Upper lobe of left lung (tissue), 6 donors: ENCODE data around the gene SYNDIG1L. TPM values are rescaled to one million over a fixed set of nuclear protein-coding genes. Genes with fewer than 3 reads are reported as not detected.

Source experiments
- ATAC-seq, 2 donors: fragments of 200-7000 bp; cut with Tn5 transposase; one replicate each; pipeline ENCODE4 v1.9.1; 2022; ENCODE audit warnings: mild to moderate bottlenecking in 2 of 2, moderate library complexity in 2 of 2; ENCODE audit not compliant: low FRiP score in 2 of 2
- DNase-seq, 2 donors: peaks; one replicate each; pipeline ENCODE4 v3.0.0-alpha.2; 2019 to 2020
- H3K27ac ChIP-seq, 4 donors: fragments of 200-600 bp; sonication (generic); one replicate each; pipeline ENCODE4 v1.5.1; 2016 to 2019
- H3K27me3 ChIP-seq, 4 donors: fragments of 200-600 bp; sonication (generic); one replicate each; pipeline ENCODE4 v1.5.1; 2017 to 2019
- H3K36me3 ChIP-seq, 4 donors: fragments of 200-600 bp; sonication (generic); one replicate each; pipeline ENCODE4 v1.5.1; 2016 to 2019
- H3K4me1 ChIP-seq, 4 donors: fragments of 200-600 bp; sonication (generic); one replicate each; pipeline ENCODE4 v1.5.1; 2018 to 2019
- H3K4me3 ChIP-seq, 4 donors: fragments of 200-600 bp; sonication (generic); one replicate each; pipeline ENCODE4 v1.5.1; 2017 to 2019; ENCODE audit warnings: mild to moderate bottlenecking in 2 of 4, moderate library complexity in 1 of 4
- H3K9me3 ChIP-seq, 4 donors: fragments of 200-600 bp; sonication (generic); one replicate each; pipeline ENCODE4 v1.5.1; 2018 to 2019
- EP300 ChIP-seq, 4 donors: sonication (generic); formaldehyde crosslinking; IDR thresholded peaks; one replicate each; pipeline ENCODE4 v1.5.1; 2017; ENCODE audit warnings: antibody characterized with exemption in 4 of 4, control low read depth in 2 of 4
- POLR2A ChIP-seq, 4 donors: fragments of 450-650 bp; IDR thresholded peaks; one replicate each; pipeline ENCODE4 v1.5.1; 2016 to 2017; ENCODE audit warnings: antibody characterized with exemption in 4 of 4, mild to moderate bottlenecking in 2 of 4
- POLR2AphosphoS5 ChIP-seq, 2 donors: sonication (generic); formaldehyde crosslinking; IDR thresholded peaks; one replicate each; pipeline ENCODE4 v1.5.1; 2017; ENCODE audit warnings: antibody characterized with exemption in 2 of 2
- WGBS, 2 donors: methylation state at CpG; one replicate each; pipeline ENCODE4 v1.1.5; 2017 to 2018; 5-methylcytosine and 5-hydroxymethylcytosine counted together
- total RNA-seq, 6 donors: library from RNA; depleted of rRNA in 4 of 6; stranded (reverse); fragments of >200 nt in 4 of 6; gene quantifications; one replicate each; pipeline versions ENCODE4 v1.1.0 to v1.2.1, GENCODE V29; 2016 to 2021
- TF ChIP-seq, protein P1 (sequence below), 6 experiments: fragments of 450-650 bp in 4 of 6; fragments of 200-600 bp in 2 of 6; sonication (generic) in 2 of 6; IDR thresholded peaks; one replicate each; pipeline ENCODE4 v1.5.1; 2016 to 2019; ENCODE audit warnings: antibody characterized with exemption in 6 of 6
- donor health status: DM: no; HTN: no; CAD: no; lungs with moderate emphysema.
- donor health status: DM: no; HTN: yes; CAD: no; lungs with severe emphysema.

SYNDIG1L gene
- total RNA-seq, 6 donors from 2014 or later, result 0.88 to 10.5 (median 2.8) TPM

DNA sequence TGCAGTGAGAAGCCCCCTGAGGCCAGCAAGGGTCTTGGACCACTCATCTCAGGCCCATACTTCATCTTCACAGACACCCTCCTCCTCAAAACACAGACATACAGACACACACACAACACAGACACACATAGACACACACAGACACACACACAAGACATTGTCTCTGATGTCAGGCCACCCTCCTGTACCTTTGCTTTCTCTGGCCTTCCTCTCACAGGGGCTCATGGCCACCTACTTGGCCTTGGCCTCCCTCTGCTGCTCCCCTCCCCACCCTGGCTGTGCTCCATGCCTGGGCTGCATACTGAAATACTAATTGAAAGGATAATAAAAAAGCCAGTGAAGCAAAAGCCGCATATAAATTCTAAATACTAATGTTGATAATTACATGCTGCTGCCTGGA, 1.6 kb upstream of the SYNDIG1L start:
- H3K4me3 ChIP-seq, result no peak overlapping the region
- TF ChIP-seq POLR2A (IDR thresholded peaks at IDR 0.05) (no peak), POLR2AphosphoS5 (IDR thresholded peaks at IDR 0.05) (no peak), EP300 (IDR thresholded peaks at IDR 0.05) (no peak)
- TF ChIP-seq, protein P1, sequence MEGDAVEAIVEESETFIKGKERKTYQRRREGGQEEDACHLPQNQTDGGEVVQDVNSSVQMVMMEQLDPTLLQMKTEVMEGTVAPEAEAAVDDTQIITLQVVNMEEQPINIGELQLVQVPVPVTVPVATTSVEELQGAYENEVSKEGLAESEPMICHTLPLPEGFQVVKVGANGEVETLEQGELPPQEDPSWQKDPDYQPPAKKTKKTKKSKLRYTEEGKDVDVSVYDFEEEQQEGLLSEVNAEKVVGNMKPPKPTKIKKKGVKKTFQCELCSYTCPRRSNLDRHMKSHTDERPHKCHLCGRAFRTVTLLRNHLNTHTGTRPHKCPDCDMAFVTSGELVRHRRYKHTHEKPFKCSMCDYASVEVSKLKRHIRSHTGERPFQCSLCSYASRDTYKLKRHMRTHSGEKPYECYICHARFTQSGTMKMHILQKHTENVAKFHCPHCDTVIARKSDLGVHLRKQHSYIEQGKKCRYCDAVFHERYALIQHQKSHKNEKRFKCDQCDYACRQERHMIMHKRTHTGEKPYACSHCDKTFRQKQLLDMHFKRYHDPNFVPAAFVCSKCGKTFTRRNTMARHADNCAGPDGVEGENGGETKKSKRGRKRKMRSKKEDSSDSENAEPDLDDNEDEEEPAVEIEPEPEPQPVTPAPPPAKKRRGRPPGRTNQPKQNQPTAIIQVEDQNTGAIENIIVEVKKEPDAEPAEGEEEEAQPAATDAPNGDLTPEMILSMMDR (IDR thresholded peaks at IDR 0.05), result no peak
- 83 to 100% methylated on average over 1 of the region's 1 CpG for WGBS, 2 donors
- H3K4me1 ChIP-seq, result peaks cover 0 to 10% (median 3%) of the 10 kb centered on the region in 4 donors
- ATAC-seq (no peak), DNase-seq (no peak)
- H3K36me3 ChIP-seq, result no peaks in the 10 kb centered on the region
- peaks cover 0 to 9% (median 2%) of the 10 kb centered on the region in 4 donors for H3K27me3 ChIP-seq
- no peaks in the 10 kb centered on the region for H3K9me3 ChIP-seq
- H3K27ac ChIP-seq, result no peak overlapping the region

DNA sequence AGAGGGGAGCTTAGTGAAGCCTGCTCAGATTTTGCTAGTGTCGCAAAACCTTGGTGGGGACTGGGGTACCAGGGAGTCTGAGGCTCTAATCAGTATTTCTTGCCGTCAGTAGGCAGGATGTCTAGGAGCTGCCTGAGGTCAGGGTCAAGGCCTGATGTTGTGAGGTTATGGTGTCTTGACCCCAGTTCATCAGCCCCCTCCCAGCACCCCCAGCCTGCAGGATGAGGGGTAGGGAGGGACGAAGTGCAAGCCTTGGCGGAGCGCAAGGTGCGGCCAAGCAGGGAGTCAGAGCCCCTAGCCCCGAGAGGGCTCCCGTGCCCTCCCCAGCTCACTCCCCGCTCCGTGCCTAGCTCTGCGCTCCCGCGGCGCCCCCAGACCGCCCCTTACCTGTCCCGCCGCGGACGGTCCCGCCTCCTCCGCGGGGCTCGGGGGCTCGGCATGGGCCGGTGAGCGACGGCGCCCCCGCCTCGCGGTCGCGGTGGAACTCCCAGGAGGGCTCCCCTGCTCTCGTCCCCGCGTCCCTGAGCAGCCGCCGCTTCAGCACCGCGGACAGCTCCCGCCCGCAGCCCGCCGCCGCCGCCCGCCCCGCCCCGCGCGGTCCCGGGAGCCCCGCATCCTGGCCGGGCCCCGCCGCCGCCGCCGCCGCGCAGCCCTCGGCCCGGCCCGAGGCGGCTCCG, 347 bp downstream of the SYNDIG1L start:
- TF ChIP-seq, protein P1 (IDR thresholded peaks at IDR 0.05), result no peak
- TF ChIP-seq POLR2A (IDR thresholded peaks at IDR 0.05) (no peak), POLR2AphosphoS5 (IDR thresholded peaks at IDR 0.05) (no peak), EP300 (IDR thresholded peaks at IDR 0.05) (no peak)
- Histone ChIP-seq H3K27me3 (peaks cover 0 to 9% (median 2%) of the 10 kb centered on the region in 4 donors), H3K9me3 (no peaks in the 10 kb centered on the region), H3K4me1 (peaks cover 0 to 10% (median 3%) of the 10 kb centered on the region in 4 donors), H3K27ac (no peak overlapping the region), H3K36me3 (no peaks in the 10 kb centered on the region), H3K4me3 (peak overlapping the region in 2 of 4 donors; percentile 28 to 29)
- WGBS, 2 donors, result 35% methylated on average over 6 of the region's 66 CpGs; no CpG with 5 or more reads in 1 of the 2 donors
- ATAC-seq, result peak in 1 of 2 donors; percentile 80
- peak in 1 of 2 donors; percentile 92 for DNase-seq

DNA sequence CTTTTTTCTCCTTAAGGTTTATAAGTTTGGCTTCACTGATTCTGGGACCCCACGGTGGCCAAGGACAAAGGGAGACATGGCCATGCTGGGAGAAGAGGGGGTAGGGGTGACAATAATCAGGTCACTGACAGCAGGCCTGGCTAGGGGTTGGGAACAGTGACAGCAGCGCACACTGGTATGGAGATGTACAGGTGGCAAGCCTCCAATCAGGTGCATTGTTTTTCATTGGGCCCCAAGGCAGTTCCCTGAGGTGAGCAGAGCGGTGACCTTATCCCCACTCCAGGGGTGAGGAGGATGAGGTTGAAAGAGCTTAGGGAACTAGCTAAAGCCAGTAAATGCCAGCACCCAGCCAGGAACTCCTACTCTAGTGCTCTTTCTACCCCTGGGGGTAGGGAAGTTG, 1.4 kb downstream of the SYNDIG1L start:
- no peaks in the 10 kb centered on the region for H3K9me3 ChIP-seq
- H3K27me3 ChIP-seq, result peaks cover 0 to 9% (median 2%) of the 10 kb centered on the region in 4 donors
- H3K36me3 ChIP-seq, result no peaks in the 10 kb centered on the region
- ATAC-seq (no peak), DNase-seq (no peak)
- H3K4me3 ChIP-seq, result no peak overlapping the region
- WGBS, 2 donors, result 82 to 86% methylated on average over 3 of the region's 3 CpGs
- peaks cover 0 to 10% (median 3%) of the 10 kb centered on the region in 4 donors for H3K4me1 ChIP-seq
- H3K27ac ChIP-seq, result no peak overlapping the region
- TF ChIP-seq EP300 (IDR thresholded peaks at IDR 0.05), result no peak
- TF ChIP-seq POLR2AphosphoS5 (IDR thresholded peaks at IDR 0.05), result no peak
- TF ChIP-seq POLR2A (IDR thresholded peaks at IDR 0.05), result no peak
- TF ChIP-seq, protein P1 (IDR thresholded peaks at IDR 0.05), result no peak

- no peak for DNase-seq
- 76 to 88% methylated on average over 7 of the region's 7 CpGs for WGBS, 2 donors
- TF ChIP-seq, protein P1 (IDR thresholded peaks at IDR 0.05), result no peak
- TF ChIP-seq EP300 (IDR thresholded peaks at IDR 0.05) (no peak), POLR2AphosphoS5 (IDR thresholded peaks at IDR 0.05) (no peak), POLR2A (IDR thresholded peaks at IDR 0.05) (no peak)
These were observed 2.8 kb downstream of the SYNDIG1L start for GRCh38 chr14:74423246-74423645.

More at GRCh38 chr14:74423246-74423645, 2.8 kb downstream of the SYNDIG1L start:
- no peaks in the 10 kb centered on the region for H3K36me3 ChIP-seq
- peaks cover 0 to 10% (median 3%) of the 10 kb centered on the region in 4 donors for H3K4me1 ChIP-seq
- ATAC-seq, result no peak
- no peak overlapping the region for H3K4me3 ChIP-seq
- no peak overlapping the region for H3K27ac ChIP-seq
- no peaks in the 10 kb centered on the region for H3K9me3 ChIP-seq
- peaks cover 0 to 9% (median 2%) of the 10 kb centered on the region in 4 donors for H3K27me3 ChIP-seq
